ENCODE data around the gene GP5. TPM values are rescaled to one million over a fixed set of nuclear protein-coding genes. Genes with fewer than 3 reads are reported as not detected.

GP5 gene
- total and polyA plus RNA-seq, 2 experiments from 2014 or later, result 0.83 TPM; not detected in 1

GRCh38 chr3:194382892-194383223, 16.2 kb downstream of the GP5 start:
- H3K9me3 ChIP-seq (ENCODE audit: low read depth), result no peaks in the 10 kb centered on the region
- no peaks in the 10 kb centered on the region for H3K27me3 ChIP-seq
- H3K4me3 ChIP-seq, result no peak overlapping the region
- no peak overlapping the region for H3K27ac ChIP-seq
- no peak for DNase-seq (ENCODE audit: low read depth in 1 of 2, low spot score in 1 of 2)
- H3K4me1 ChIP-seq (ENCODE audit: low read depth), result peaks cover 6% of the 10 kb centered on the region
- no peaks in the 10 kb centered on the region for H3K36me3 ChIP-seq
- no peak for TF ChIP-seq CTCF (IDR thresholded peaks at IDR 0.05; ENCODE audit: low read depth, low read length)

GRCh38 chr3:194382196-194382891, 16.7 kb downstream of the GP5 start:
- no peaks in the 10 kb centered on the region for H3K36me3 ChIP-seq
- H3K27ac ChIP-seq, result no peak overlapping the region
- no peak for TF ChIP-seq CTCF (IDR thresholded peaks at IDR 0.05; ENCODE audit: low read depth, low read length)
- no peaks in the 10 kb centered on the region for H3K27me3 ChIP-seq
- no peak overlapping the region for H3K4me3 ChIP-seq
- H3K4me1 ChIP-seq (ENCODE audit: low read depth), result peaks cover 6% of the 10 kb centered on the region
- no peak for DNase-seq (ENCODE audit: low read depth in 1 of 2, low spot score in 1 of 2)
- no peaks in the 10 kb centered on the region for H3K9me3 ChIP-seq (ENCODE audit: low read depth)

GRCh38 chr3:194381460-194381875, 17.6 kb downstream of the GP5 start:
- no peak overlapping the region for H3K27ac ChIP-seq
- peaks cover 6% of the 10 kb centered on the region for H3K4me1 ChIP-seq (ENCODE audit: low read depth)
- no peak for TF ChIP-seq CTCF (IDR thresholded peaks at IDR 0.05; ENCODE audit: low read depth, low read length)
- H3K9me3 ChIP-seq (ENCODE audit: low read depth), result no peaks in the 10 kb centered on the region
- H3K36me3 ChIP-seq, result no peaks in the 10 kb centered on the region
- DNase-seq (ENCODE audit: low read depth in 1 of 2, low spot score in 1 of 2), result no peak
- no peak overlapping the region for H3K4me3 ChIP-seq
- H3K27me3 ChIP-seq, result no peaks in the 10 kb centered on the region

GRCh38 chr3:194380326-194380725, 18.7 kb downstream of the GP5 start:
- no peaks in the 10 kb centered on the region for H3K36me3 ChIP-seq
- H3K9me3 ChIP-seq (ENCODE audit: low read depth), result no peaks in the 10 kb centered on the region
- H3K4me1 ChIP-seq (ENCODE audit: low read depth), result peaks cover 6% of the 10 kb centered on the region
- no peak for TF ChIP-seq CTCF (IDR thresholded peaks at IDR 0.05; ENCODE audit: low read depth, low read length)
- no peak overlapping the region for H3K4me3 ChIP-seq
- no peak for DNase-seq (ENCODE audit: low read depth in 1 of 2, low spot score in 1 of 2)
- no peaks in the 10 kb centered on the region for H3K27me3 ChIP-seq
- H3K27ac ChIP-seq, result no peak overlapping the region

- DNase-seq (ENCODE audit: low read depth in 1 of 2, low spot score in 1 of 2), result no peak
- Histone ChIP-seq H3K9me3 (ENCODE audit: low read depth) (no peaks in the 10 kb centered on the region), H3K4me1 (ENCODE audit: low read depth) (peaks cover 6% of the 10 kb centered on the region), H3K36me3 (no peaks in the 10 kb centered on the region), H3K4me3 (no peak overlapping the region), H3K27me3 (no peaks in the 10 kb centered on the region), H3K27ac (no peak overlapping the region)
- TF ChIP-seq CTCF (IDR thresholded peaks at IDR 0.05; ENCODE audit: low read depth, low read length), result no peak
These were observed 19.4 kb downstream of the GP5 start for GRCh38 chr3:194379651-194380050.
